HCT116 (cell line): ENCODE data around the gene TAS1R2.

Experiments
- RAD21 ChIP-seq: IDR thresholded peaks from 2 replicates; pipeline ENCODE4 v1.6.1; 2012; ENCODE audit warnings: low read depth, mild to moderate bottlenecking
- TF ChIP-seq, protein P1 (sequence below), 3 experiments: fragments of 200-600 bp in 1 of 3; sonication (generic) in 1 of 3; IDR thresholded peaks in 2 of 3; conservative IDR thresholded peaks in 1 of 3; 2 replicates each; pipeline ENCODE4 v1.5.1; 2012 to 2017; ENCODE audit warnings: low read depth in 2 of 3, low read length in 2 of 3, antibody characterized with exemption in 1 of 3, borderline replicate concordance in 1 of 3, control low read depth in 1 of 3, mild to moderate bottlenecking in 1 of 3, mixed read lengths in 1 of 3, mixed run types in 1 of 3, moderate library complexity in 1 of 3; ENCODE audit not compliant: insufficient read depth in 1 of 3

DNA sequence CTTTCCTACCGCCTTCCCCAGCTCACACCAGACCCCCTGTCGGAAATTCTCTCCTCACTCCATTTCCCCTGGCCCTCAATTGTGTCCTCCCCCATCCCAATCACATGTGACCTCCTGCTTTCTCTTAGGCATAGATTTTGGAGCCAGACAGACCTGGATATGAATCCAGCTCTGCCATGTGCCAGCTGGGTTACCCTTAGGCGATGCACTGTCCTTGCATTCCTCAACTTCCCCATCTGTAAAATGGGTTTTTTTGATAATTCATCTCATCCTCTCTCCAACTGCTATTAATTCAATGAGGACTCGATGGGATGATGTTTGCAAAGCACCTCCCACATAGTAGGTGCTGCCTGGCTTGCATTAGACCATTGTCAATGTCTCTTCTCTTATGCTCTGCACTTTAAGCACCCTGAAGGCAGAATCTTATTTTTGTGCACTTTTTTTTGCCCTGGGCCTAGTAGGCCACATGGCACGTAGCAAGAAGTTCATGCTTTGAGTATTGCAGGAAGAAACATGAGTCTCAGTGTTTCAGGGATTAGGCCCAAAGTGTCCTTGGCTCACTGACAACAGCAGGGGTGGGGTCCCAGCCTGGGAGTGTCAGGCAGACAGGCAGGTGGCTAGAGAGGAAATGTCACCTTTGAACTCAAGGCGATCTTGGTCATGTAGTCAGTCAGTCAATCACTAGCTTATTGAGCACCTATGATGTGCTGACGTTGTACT, 47.6 kb downstream of the TAS1R2 start:
- TF ChIP-seq, protein P1, sequence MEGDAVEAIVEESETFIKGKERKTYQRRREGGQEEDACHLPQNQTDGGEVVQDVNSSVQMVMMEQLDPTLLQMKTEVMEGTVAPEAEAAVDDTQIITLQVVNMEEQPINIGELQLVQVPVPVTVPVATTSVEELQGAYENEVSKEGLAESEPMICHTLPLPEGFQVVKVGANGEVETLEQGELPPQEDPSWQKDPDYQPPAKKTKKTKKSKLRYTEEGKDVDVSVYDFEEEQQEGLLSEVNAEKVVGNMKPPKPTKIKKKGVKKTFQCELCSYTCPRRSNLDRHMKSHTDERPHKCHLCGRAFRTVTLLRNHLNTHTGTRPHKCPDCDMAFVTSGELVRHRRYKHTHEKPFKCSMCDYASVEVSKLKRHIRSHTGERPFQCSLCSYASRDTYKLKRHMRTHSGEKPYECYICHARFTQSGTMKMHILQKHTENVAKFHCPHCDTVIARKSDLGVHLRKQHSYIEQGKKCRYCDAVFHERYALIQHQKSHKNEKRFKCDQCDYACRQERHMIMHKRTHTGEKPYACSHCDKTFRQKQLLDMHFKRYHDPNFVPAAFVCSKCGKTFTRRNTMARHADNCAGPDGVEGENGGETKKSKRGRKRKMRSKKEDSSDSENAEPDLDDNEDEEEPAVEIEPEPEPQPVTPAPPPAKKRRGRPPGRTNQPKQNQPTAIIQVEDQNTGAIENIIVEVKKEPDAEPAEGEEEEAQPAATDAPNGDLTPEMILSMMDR (IDR thresholded peaks at IDR 0.05 in 2 of 3, conservative IDR thresholded peaks at IDR 0.05 in 1 of 3; ENCODE audit: borderline replicate concordance in 1 of 3, insufficient read depth in 1 of 3, low read depth in 2 of 3, low read length in 2 of 3): no peak
- no peak for TF ChIP-seq RAD21
